Stomach (tissue), 4 donors: ENCODE data around the gene CDK5R2.

Source experiments
- EP300 ChIP-seq: sonication (generic); formaldehyde crosslinking; IDR thresholded peaks from one replicate; pipeline ENCODE4 v1.6.1; 2017; ENCODE audit warnings: antibody characterized with exemption
- POLR2A ChIP-seq, 4 donors: fragments of 450-650 bp; IDR thresholded peaks; one replicate each; pipeline ENCODE4 v1.6.1; 2016; ENCODE audit warnings: antibody characterized with exemption in 4 of 4, control low read depth in 2 of 4, mild to moderate bottlenecking in 1 of 4, moderate library complexity in 1 of 4
- POLR2AphosphoS5 ChIP-seq, 3 donors: sonication (generic); formaldehyde crosslinking; IDR thresholded peaks; one replicate each; pipeline ENCODE4 v1.6.1; 2016; ENCODE audit warnings: antibody characterized with exemption in 3 of 3
- TF ChIP-seq, protein P1 (sequence below), 7 experiments: fragments of 450-650 bp in 4 of 7; fragments of 200-600 bp in 3 of 7; sonication (generic) in 3 of 7; IDR thresholded peaks; one replicate each; pipeline ENCODE4 v1.5.1; 2016 to 2019; ENCODE audit warnings: antibody characterized with exemption in 7 of 7, control low read depth in 2 of 7, mild to moderate bottlenecking in 1 of 7

DNA sequence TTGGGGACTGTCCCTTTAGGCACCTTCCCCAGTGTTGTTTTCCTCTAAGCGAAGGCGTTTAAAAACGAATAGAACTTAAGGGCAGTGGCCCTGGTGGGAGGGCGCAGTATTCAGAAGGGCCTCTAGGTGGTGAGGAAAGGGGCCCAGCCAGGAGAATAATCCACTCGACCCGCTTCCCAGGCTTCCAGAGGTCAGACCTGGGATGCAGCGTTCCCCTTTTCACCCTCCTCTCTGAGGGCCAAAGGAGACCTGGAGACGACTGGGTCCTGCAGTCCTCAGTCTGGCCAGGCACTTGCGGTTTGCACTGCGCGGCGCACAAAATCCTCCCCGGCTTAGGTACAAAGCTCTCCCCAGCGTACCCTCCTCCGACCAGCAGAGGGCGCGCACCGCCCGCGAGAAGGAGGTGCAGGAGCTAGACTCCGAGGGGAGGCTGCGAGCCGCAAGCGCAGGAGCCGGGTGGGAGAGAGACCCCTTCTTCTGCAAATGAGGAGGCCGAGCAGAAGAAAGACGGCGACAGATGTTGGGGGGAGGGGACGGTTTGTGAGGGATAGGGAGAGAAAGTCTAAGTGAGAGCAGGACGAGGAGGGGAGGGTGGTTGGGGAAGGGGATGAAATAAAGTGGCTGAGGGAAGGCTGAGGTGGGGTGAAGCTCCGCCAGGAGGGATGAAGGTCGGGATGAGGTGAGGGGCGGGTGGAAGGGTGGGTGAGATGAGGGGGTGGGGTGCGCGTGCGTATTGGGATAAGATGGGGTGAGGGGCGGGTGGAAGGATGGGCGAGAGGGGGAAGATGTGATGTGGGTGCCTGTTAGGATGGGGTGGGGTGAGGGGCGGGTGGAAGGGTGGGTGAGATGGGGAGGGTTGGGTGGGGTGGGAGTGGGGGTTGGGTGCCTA lies 20.6 kb downstream of the CDK5R2 start:
- TF ChIP-seq, protein P1, sequence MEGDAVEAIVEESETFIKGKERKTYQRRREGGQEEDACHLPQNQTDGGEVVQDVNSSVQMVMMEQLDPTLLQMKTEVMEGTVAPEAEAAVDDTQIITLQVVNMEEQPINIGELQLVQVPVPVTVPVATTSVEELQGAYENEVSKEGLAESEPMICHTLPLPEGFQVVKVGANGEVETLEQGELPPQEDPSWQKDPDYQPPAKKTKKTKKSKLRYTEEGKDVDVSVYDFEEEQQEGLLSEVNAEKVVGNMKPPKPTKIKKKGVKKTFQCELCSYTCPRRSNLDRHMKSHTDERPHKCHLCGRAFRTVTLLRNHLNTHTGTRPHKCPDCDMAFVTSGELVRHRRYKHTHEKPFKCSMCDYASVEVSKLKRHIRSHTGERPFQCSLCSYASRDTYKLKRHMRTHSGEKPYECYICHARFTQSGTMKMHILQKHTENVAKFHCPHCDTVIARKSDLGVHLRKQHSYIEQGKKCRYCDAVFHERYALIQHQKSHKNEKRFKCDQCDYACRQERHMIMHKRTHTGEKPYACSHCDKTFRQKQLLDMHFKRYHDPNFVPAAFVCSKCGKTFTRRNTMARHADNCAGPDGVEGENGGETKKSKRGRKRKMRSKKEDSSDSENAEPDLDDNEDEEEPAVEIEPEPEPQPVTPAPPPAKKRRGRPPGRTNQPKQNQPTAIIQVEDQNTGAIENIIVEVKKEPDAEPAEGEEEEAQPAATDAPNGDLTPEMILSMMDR (IDR thresholded peaks at IDR 0.05) = peak in 5 of 7 experiments; percentile 89 to 93 (median 91)
- no peak for TF ChIP-seq POLR2AphosphoS5 (IDR thresholded peaks at IDR 0.05)
- TF ChIP-seq EP300 = no peak
- TF ChIP-seq POLR2A (IDR thresholded peaks at IDR 0.05) = no peak
